Ovary (tissue), 9 donors: ENCODE measurements around the gene SLC39A13. TPM values are rescaled to one million over a fixed set of nuclear protein-coding genes. Genes with fewer than 3 reads are reported as not detected.

Experiments
- DNase-seq, 5 donors: peaks; one replicate each; pipeline ENCODE4 v3.0.0-alpha.2; 2019 to 2020
- H3K27ac ChIP-seq, 2 donors: fragments of 200-600 bp; one replicate each; pipeline versions ENCODE4 v1.5.1 to v1.8.0; 2019 to 2022
- H3K27me3 ChIP-seq: fragments of 200-600 bp; one replicate; pipeline ENCODE4 v1.8.0; 2022
- H3K36me3 ChIP-seq: fragments of 200-600 bp; sonication (generic); one replicate; pipeline ENCODE4 v1.5.1; 2019
- H3K4me1 ChIP-seq: one replicate; pipeline ENCODE4 v1.8.1; 2013; ENCODE audit warnings: mild to moderate bottlenecking, moderate library complexity; ENCODE audit not compliant: insufficient read depth
- H3K4me3 ChIP-seq: fragments of 200-600 bp; sonication (generic); one replicate; pipeline ENCODE4 v1.5.1; 2017
- H3K9me3 ChIP-seq, 2 donors: fragments of 200-600 bp in 1 of 2; sonication (generic) in 1 of 2; one replicate each; pipeline versions ENCODE4 v1.5.1 to v1.8.1; 2013 to 2019; ENCODE audit warnings: mild to moderate bottlenecking in 1 of 2, moderate library complexity in 1 of 2
- EP300 ChIP-seq: sonication (generic); formaldehyde crosslinking; IDR thresholded peaks from one replicate; pipeline ENCODE4 v1.6.1; 2017; ENCODE audit warnings: antibody characterized with exemption
- POLR2A ChIP-seq: fragments of 450-650 bp; IDR thresholded peaks from one replicate; pipeline ENCODE4 v1.6.1; 2017; ENCODE audit warnings: antibody characterized with exemption, mild to moderate bottlenecking, moderate library complexity
- WGBS, 3 donors: extraction: QIAGEN DNeasy Blood & Tissue Kit in 1 of 3; methylation state at CpG; one replicate each; pipeline versions ENCODE4 v1.1.5 to v1.1.7; 2013 to 2017; 5-methylcytosine and 5-hydroxymethylcytosine counted together
- intact Hi-C, 4 donors: fragments of 100-400 bp; cut with DNase I; formaldehyde crosslinking; loops; one replicate each; pipeline versions ENCODE4 v1.11.0 to v1.15.1; 2022 to 2023
- polyA plus RNA-seq, 2 donors: library from polyadenylated mRNA; stranded (reverse); fragments of 200-250 nt in 1 of 2; fragments of 350-450 nt in 1 of 2; fragmentation: Illumina TruSeq in 1 of 2; extraction: RNeasy Lipid Tissue Mini Kit (QIAGEN cat#74804) in 1 of 2; gene quantifications; one replicate each; pipeline ENCODE4 v1.2.3, GENCODE V29; 2013 to 2014
- total RNA-seq, 7 donors: library from RNA; depleted of rRNA in 2 of 7; stranded (reverse); fragments of >200 nt in 2 of 7; fragmentation: NEBNext Ultra II Directional in 3 of 7; extraction: Animal tissue kit (Norgen Biotek cat#: 25700) in 3 of 7; gene quantifications; one replicate each; pipeline versions ENCODE4 v1.1.0 to v1.2.4, GENCODE V29; 2016 to 2023
- TF ChIP-seq, protein P1 (sequence below), 3 donors: fragments of 450-650 bp in 2 of 3; fragments of 200-600 bp in 1 of 3; IDR thresholded peaks; one replicate each; pipeline versions ENCODE4 v1.5.1 to v1.8.0; 2016 to 2022; ENCODE audit warnings: antibody characterized with exemption in 3 of 3, mild to moderate bottlenecking in 1 of 3
- donor health status: DM: no; HTN: no; CAD: no; lungs with moderate emphysema.
- donor health status: DM: no; HTN: no; CAD: no.
- donor health status: Bipolar disorder and iron deficiency.
- donor health status: DM: yes; HTN: yes; CAD: no.
- donor health status: DM: no; HTN: no; CAD: no.
- donor health status: DM: yes; HTN: yes; CAD: no.

Gene SLC39A13
- total and polyA plus RNA-seq, 9 donors, result 2.8 to 60.2 (median 51.7) TPM

DNA sequence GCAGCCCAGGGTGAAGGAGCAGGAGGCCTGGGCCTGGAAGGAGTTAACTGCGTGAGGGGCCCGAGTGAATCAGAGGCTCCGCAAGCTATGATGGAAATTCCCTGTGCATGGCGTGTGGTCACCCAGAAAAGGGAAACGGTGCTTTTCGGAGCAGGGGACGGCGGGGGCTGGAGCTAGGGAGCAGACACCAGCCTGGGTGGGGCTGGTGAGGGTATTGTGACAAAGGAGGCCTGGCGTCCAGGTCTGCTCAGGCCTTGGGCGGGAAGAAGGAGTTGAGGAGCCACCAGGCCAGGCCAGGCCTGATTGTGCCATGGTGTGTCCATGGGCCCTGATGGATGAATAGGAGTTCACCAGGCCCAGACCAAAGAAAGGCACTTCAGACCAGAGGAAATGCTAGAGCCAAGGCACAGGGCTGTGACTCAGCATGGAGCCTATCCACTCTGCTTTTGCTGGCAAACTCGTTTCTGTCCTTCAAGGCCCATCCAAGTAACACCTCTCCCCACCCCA lies 17.3 kb upstream of the SLC39A13 start:
- H3K27ac ChIP-seq, result no peak overlapping the region
- no peak overlapping the region for H3K4me3 ChIP-seq
- DNase-seq, result peak in 1 of 5 donors; percentile 15

GRCh38 chr11:47391711-47392432 lies 16.5 kb upstream of the SLC39A13 start:
- Histone ChIP-seq H3K36me3 (no peaks in the 10 kb centered on the region), H3K9me3 (no peaks in the 10 kb centered on the region), H3K4me3 (no peak overlapping the region), H3K27me3 (no peaks in the 10 kb centered on the region), H3K27ac (no peak overlapping the region), H3K4me1 (no peaks in the 10 kb centered on the region)
- WGBS, 3 donors, result 85 to 94% (median 90%) methylated on average over 16 of the region's 16 CpGs
- TF ChIP-seq, protein P1, sequence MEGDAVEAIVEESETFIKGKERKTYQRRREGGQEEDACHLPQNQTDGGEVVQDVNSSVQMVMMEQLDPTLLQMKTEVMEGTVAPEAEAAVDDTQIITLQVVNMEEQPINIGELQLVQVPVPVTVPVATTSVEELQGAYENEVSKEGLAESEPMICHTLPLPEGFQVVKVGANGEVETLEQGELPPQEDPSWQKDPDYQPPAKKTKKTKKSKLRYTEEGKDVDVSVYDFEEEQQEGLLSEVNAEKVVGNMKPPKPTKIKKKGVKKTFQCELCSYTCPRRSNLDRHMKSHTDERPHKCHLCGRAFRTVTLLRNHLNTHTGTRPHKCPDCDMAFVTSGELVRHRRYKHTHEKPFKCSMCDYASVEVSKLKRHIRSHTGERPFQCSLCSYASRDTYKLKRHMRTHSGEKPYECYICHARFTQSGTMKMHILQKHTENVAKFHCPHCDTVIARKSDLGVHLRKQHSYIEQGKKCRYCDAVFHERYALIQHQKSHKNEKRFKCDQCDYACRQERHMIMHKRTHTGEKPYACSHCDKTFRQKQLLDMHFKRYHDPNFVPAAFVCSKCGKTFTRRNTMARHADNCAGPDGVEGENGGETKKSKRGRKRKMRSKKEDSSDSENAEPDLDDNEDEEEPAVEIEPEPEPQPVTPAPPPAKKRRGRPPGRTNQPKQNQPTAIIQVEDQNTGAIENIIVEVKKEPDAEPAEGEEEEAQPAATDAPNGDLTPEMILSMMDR (IDR thresholded peaks at IDR 0.05), result no peak
- TF ChIP-seq POLR2A (no peak), EP300 (no peak)
- DNase-seq, result no peak
- intact Hi-C loops, result no loop called here

More for the DNA sequence above, 17.3 kb upstream of the SLC39A13 start:
- no peaks in the 10 kb centered on the region for H3K9me3 ChIP-seq
- no peak for TF ChIP-seq EP300
- TF ChIP-seq, protein P1 (IDR thresholded peaks at IDR 0.05), result no peak
- TF ChIP-seq POLR2A, result no peak
- 83 to 84% (median 83%) methylated on average over 11 of the region's 11 CpGs for WGBS, 3 donors
- H3K4me1 ChIP-seq, result no peaks in the 10 kb centered on the region
- H3K27me3 ChIP-seq, result no peaks in the 10 kb centered on the region
- intact Hi-C loops, result no loop called here
- H3K36me3 ChIP-seq, result no peaks in the 10 kb centered on the region

DNA sequence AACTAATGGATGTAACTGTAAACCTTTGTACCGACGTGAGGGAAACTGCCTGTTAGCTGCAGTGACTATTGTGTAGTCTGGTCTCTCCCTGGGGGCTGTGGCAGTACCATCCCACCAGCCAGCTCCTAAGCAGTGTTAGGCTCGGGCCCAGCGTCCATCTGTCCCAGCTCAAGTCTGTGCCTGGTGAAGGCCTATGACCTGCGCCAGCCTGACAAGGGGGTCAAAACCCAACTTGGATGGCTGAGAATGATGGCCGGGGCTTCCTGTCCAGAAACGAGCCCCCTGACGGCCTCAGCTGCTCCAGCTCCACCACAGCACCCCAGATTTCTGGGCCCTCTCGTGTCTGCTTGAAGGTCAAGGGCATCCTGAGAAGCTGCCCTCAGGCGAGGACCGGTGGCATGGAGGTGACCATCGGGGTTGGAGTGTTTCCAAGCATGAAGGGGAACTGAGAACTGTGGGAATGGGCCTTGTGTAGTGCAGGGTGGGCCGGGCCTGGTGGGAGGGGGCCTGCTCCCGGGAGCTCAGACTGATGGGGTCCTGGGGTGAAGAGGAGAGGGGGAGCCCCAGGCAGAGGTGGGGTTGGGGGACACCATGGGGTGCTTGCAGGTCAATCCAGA lies 15.7 kb upstream of the SLC39A13 start:
- H3K4me1 ChIP-seq, result no peaks in the 10 kb centered on the region
- no peak overlapping the region for H3K4me3 ChIP-seq
- no peaks in the 10 kb centered on the region for H3K36me3 ChIP-seq
- H3K27ac ChIP-seq, result no peak overlapping the region
- DNase-seq, result no peak
- no peaks in the 10 kb centered on the region for H3K27me3 ChIP-seq
- H3K9me3 ChIP-seq, result no peaks in the 10 kb centered on the region
- TF ChIP-seq POLR2A, result no peak
- no peak for TF ChIP-seq EP300
- TF ChIP-seq, protein P1 (IDR thresholded peaks at IDR 0.05), result no peak
- 84 to 92% (median 88%) methylated on average over 14 of the region's 14 CpGs for WGBS, 3 donors
- intact Hi-C loops, result no loop called here

DNA sequence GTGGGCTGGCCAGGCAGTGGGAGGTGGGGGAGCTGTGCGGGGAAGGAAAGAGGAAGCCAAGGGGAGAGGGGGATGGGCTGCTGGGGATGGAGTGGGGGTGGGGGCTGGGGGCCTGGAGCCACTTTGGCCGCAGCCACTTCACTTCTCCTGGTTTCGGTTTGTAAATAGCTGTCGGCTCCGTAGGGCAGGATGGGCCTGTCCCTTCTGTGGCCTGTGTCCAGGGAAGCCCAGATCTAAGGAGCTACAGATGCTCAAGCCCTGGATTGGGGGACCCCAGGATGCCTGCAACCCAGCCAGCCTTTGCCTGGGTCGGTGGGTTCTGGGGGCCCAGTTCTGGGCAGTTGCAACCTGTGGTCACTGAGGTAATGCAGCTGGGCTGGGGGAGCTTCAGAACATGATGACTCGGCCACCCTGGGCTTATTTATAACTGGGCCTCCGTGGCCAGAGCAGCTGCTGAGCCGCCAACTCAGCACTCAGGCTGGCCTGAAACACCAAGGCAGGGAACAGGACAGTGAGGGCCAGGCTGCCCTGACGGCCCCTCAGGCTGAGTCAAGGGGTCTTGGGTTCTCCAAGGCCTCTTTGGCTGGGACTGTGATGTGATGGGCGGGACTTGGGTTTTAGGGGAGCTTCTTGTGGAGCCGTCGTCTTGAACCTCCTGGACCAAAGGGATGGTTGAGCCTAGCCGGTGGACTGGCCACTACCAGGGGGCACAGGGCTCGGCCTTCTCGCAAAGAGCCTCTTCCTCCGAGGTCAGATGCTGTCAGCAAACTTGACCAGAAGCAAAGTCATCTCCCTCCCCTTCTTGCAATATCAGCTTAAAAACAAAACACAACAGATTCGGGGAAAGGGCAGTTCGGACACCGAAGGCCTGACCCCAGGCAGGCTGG lies 15.0 kb upstream of the SLC39A13 start:
- H3K4me1 ChIP-seq, result no peaks in the 10 kb centered on the region

More for the DNA sequence above, 15.0 kb upstream of the SLC39A13 start:
- H3K4me3 ChIP-seq, result no peak overlapping the region
- no peaks in the 10 kb centered on the region for H3K36me3 ChIP-seq
- 72 to 74% (median 73%) methylated on average over 17 to 20 of the region's 20 CpGs for WGBS, 3 donors
- DNase-seq, result peak in 1 of 5 donors; percentile 16
- no peaks in the 10 kb centered on the region for H3K27me3 ChIP-seq
- no peaks in the 10 kb centered on the region for H3K9me3 ChIP-seq
- no peak for TF ChIP-seq EP300
- TF ChIP-seq POLR2A, result no peak
- TF ChIP-seq, protein P1 (IDR thresholded peaks at IDR 0.05), result no peak
- intact Hi-C loops, result no loop called here
- no peak overlapping the region for H3K27ac ChIP-seq
